H1 (cell line): ENCODE data around the gene EZH1. TPM values are rescaled to one million over a fixed set of nuclear protein-coding genes. Genes with fewer than 3 reads are reported as not detected.
"Not testable (repeated sequence)": the region's sequence is repeated elsewhere in the genome, so short reads cannot be mapped to it uniquely, and the experiment has no call there.

ENCODE experiments used
- CTCF ChIA-PET: fragments of 300-600 bp; sonication (Branson Sonifier 250); formaldehyde crosslinking; loops from one replicate; lab custom pipeline; 2021; ENCODE audit not compliant: partially characterized antibody; lab: Charles Lee
- POLR2A ChIA-PET: fragments of 300-600 bp; sonication (Branson Sonifier 250); formaldehyde crosslinking; loops from one replicate; lab custom pipeline; 2021; ENCODE audit warnings: inconsistent platforms; ENCODE audit not compliant: partially characterized antibody; lab: Charles Lee
- DNase-seq, 2 experiments: peaks; one replicate each; pipeline versions ENCODE4 v3.0.0 to v3.0.0-alpha.2; 2010 to 2022; ENCODE audit warnings: low spot score in 2 of 2, low read depth in 1 of 2, mixed read lengths in 1 of 2
- FAIRE-seq: peaks from 2 replicates; lab custom pipeline; 2011; peaks lifted over from hg19 to GRCh38; lab: Jason Lieb, UNC
- H2AFZ ChIP-seq: 2 replicates; pipeline ENCODE4 v1.8.1; 2012; ENCODE audit warnings: low read length, inconsistent platforms
- H2AK5ac ChIP-seq: 2 replicates; pipeline ENCODE4 v1.6.1; 2013; ENCODE audit warnings: low read depth, low read length
- H2BK120ac ChIP-seq: replicated peaks from 2 replicates; pipeline ENCODE3; 2013; ENCODE audit warnings: low read depth, low read length, inconsistent platforms
- H2BK12ac ChIP-seq: 2 replicates; pipeline ENCODE4 v1.6.1; 2013; ENCODE audit warnings: low read depth, low read length
- H2BK15ac ChIP-seq: 2 replicates; pipeline ENCODE4 v1.6.1; 2013; ENCODE audit warnings: low read length
- H2BK20ac ChIP-seq: 2 replicates; pipeline ENCODE4 v1.6.1; 2013; ENCODE audit warnings: low read length
- H2BK5ac ChIP-seq: 2 replicates; pipeline ENCODE4 v1.6.1; 2013; ENCODE audit warnings: low read depth, low read length
- H3K14ac ChIP-seq: 2 replicates; pipeline ENCODE4 v1.6.1; 2013; ENCODE audit warnings: inconsistent platforms; ENCODE audit not compliant: insufficient read length
- H3K18ac ChIP-seq: 2 replicates; pipeline ENCODE4 v1.6.1; 2013; ENCODE audit warnings: low read length; ENCODE audit errors: extremely low read depth
- H3K23ac ChIP-seq: 2 replicates; pipeline ENCODE4 v1.6.1; 2013; ENCODE audit warnings: inconsistent platforms; ENCODE audit not compliant: insufficient read length
- H3K23me2 ChIP-seq: 2 replicates; pipeline ENCODE4 v1.6.1; 2013; ENCODE audit warnings: low read depth, low read length
- H3K27ac ChIP-seq: 2 replicates; pipeline ENCODE4 v1.6.1; 2011; ENCODE audit warnings: low read depth, low read length, inconsistent platforms
- H3K27me3 ChIP-seq, 4 experiments: replicated peaks in 1 of 4; 1 replicate in 1 of 4; 2 replicates in 3 of 4; pipeline versions ENCODE4 v1.6.1 to v1.8.1; 2011 to 2013; ENCODE audit warnings: low read length in 3 of 4, mild to moderate bottlenecking in 3 of 4, inconsistent platforms in 2 of 4, mixed read lengths in 2 of 4, moderate library complexity in 1 of 4; ENCODE audit not compliant: control insufficient read depth in 3 of 4, insufficient read depth in 3 of 4; ENCODE audit errors: extremely low read depth in 1 of 4
- H3K36me3 ChIP-seq, 4 experiments: 2 replicates each; pipeline versions ENCODE4 v1.6.1 to v1.8.1; 2011 to 2013; ENCODE audit warnings: mild to moderate bottlenecking in 4 of 4, low read length in 3 of 4, moderate library complexity in 2 of 4, control low read depth in 1 of 4, inconsistent platforms in 1 of 4; ENCODE audit not compliant: insufficient read depth in 4 of 4, control insufficient read depth in 2 of 4
- H3K4ac ChIP-seq: replicated peaks from 2 replicates; pipeline ENCODE3; 2013; ENCODE audit warnings: low read length, low read depth, mixed read lengths, inconsistent platforms; ENCODE audit not compliant: insufficient read length
- H3K4me1 ChIP-seq, 4 experiments: replicated peaks in 1 of 4; 1 replicate in 1 of 4; 2 replicates in 3 of 4; pipeline versions ENCODE4 v1.6.1 to v1.8.1; 2011 to 2013; ENCODE audit warnings: low read length in 3 of 4, inconsistent platforms in 2 of 4, mixed read lengths in 1 of 4; ENCODE audit not compliant: insufficient read depth in 4 of 4, control insufficient read depth in 3 of 4
- H3K4me2 ChIP-seq, 2 experiments: 2 replicates each; pipeline versions ENCODE4 v1.6.1 to v1.8.1; 2011 to 2013; ENCODE audit warnings: low read depth in 2 of 2, low read length in 2 of 2, control low read depth in 1 of 2, inconsistent platforms in 1 of 2, mild to moderate bottlenecking in 1 of 2; ENCODE audit not compliant: insufficient read depth in 1 of 2
- H3K4me3 ChIP-seq, 4 experiments: fragments of 200-600, 300-600 bp in 1 of 4; sonication (generic), shearing (Covaris generic), sonication (Bioruptor Twin) in 1 of 4; 2 replicates each; pipeline versions ENCODE4 v1.5.1 to v1.8.1; 2011 to 2016; ENCODE audit warnings: low read length in 4 of 4, low read depth in 3 of 4, control low read depth in 2 of 4, inconsistent platforms in 2 of 4, mild to moderate bottlenecking in 2 of 4, mixed read lengths in 1 of 4, moderate library complexity in 1 of 4; ENCODE audit not compliant: insufficient read depth in 2 of 4; ENCODE audit errors: extremely low read depth in 1 of 4
- H3K56ac ChIP-seq: replicated peaks from 2 replicates; pipeline ENCODE3; 2013; ENCODE audit warnings: low read depth, mild to moderate bottlenecking, mixed read lengths, low read length, inconsistent platforms; ENCODE audit not compliant: insufficient read length
- H3K79me1 ChIP-seq: 2 replicates; pipeline ENCODE4 v1.6.1; 2013; ENCODE audit warnings: low read depth, low read length, control low read depth
- H3K79me2 ChIP-seq, 2 experiments: 2 replicates each; pipeline versions ENCODE4 v1.6.1 to v1.8.1; 2012 to 2013; ENCODE audit warnings: low read length in 2 of 2, mild to moderate bottlenecking in 2 of 2, inconsistent platforms in 1 of 2; ENCODE audit not compliant: insufficient read depth in 2 of 2, control insufficient read depth in 1 of 2
- H3K9ac ChIP-seq, 4 experiments: replicated peaks in 1 of 4; 1 replicate in 1 of 4; 2 replicates in 3 of 4; pipeline versions ENCODE4 v1.6.1 to v1.8.1; 2011 to 2013; ENCODE audit warnings: low read depth in 3 of 4, low read length in 3 of 4, control low read depth in 2 of 4, mild to moderate bottlenecking in 2 of 4, moderate library complexity in 2 of 4, inconsistent platforms in 1 of 4; ENCODE audit errors: extremely low read depth in 1 of 4
- H3K9me3 ChIP-seq, 2 experiments: 2 replicates each; pipeline versions ENCODE4 v1.6.1 to v1.8.1; 2012 to 2013; ENCODE audit warnings: mild to moderate bottlenecking in 2 of 2, moderate library complexity in 2 of 2, control low read depth in 1 of 2, inconsistent platforms in 1 of 2, low read depth in 1 of 2, low read length in 1 of 2, mixed read lengths in 1 of 2; ENCODE audit not compliant: insufficient read depth in 2 of 2
- H4K20me1 ChIP-seq, 2 experiments: replicated peaks in 1 of 2; 2 replicates each; pipeline versions ENCODE3 to v1.8.1; 2011 to 2013; ENCODE audit warnings: inconsistent platforms in 2 of 2, low read length in 2 of 2, mild to moderate bottlenecking in 1 of 2; ENCODE audit not compliant: insufficient read depth in 2 of 2, control insufficient read depth in 1 of 2
- H4K5ac ChIP-seq: 2 replicates; pipeline ENCODE4 v1.6.1; 2013; ENCODE audit warnings: low read length, low read depth, mixed read lengths, inconsistent platforms; ENCODE audit not compliant: insufficient read length
- H4K8ac ChIP-seq: 2 replicates; pipeline ENCODE4 v1.8.0; 2013; ENCODE audit warnings: mild to moderate bottlenecking, moderate library complexity, low read length, inconsistent platforms; ENCODE audit not compliant: insufficient read depth; ENCODE audit errors: extremely low read depth
- H4K91ac ChIP-seq: replicated peaks from 2 replicates; pipeline ENCODE3; 2013; ENCODE audit warnings: low read length, mixed read lengths, inconsistent platforms; ENCODE audit not compliant: insufficient read length
- WGBS, 2 experiments: shearing (Covaris generic) in 1 of 2; methylation state at CpG; one replicate each; pipeline versions ENCODE4 v1.1.6 to v1.1.7; 2013 to 2015; ENCODE audit warnings: low lambda C conversion rate in 2 of 2, mixed read lengths in 2 of 2, inconsistent platforms in 1 of 2, low coverage in 1 of 2, missing lambda C conversion rate in 1 of 2; ENCODE audit not compliant: insufficient replicate concordance in 2 of 2, insufficient coverage in 1 of 2, insufficient read length in 1 of 2; ENCODE audit errors: extremely low coverage in 1 of 2, missing lambda C conversion rate in 1 of 2; 5-methylcytosine and 5-hydroxymethylcytosine counted together
- polyA plus RNA-seq, 7 experiments: library from polyadenylated mRNA; depleted of rRNA in 3 of 7; stranded (reverse) in 5 of 7; unstranded in 2 of 7; fragments of >200 nt in 5 of 7; fragments of 200-250 nt in 2 of 7; gene quantifications; 1 replicate in 5 of 7; 2 replicates in 1 of 7; 4 replicates in 1 of 7; pipeline versions ENCODE4 v1.2.1 to v1.2.3, GENCODE V29; 2011 to 2013; ENCODE audit warnings: missing spikeins in 2 of 7, mixed read lengths in 2 of 7
- total RNA-seq: library from RNA; stranded (reverse); fragmentation: NEBNext Ultra II Directional; extraction: Animal tissue kit (Norgen Biotek cat#: 25700); gene quantifications from 2 replicates; pipeline ENCODE4 v1.2.1, GENCODE V29; 2021

EZH1 gene
- total and polyA plus RNA-seq, 2 of the 8 experiments (the other 6 are each of a cell fraction or from before 2014, with no cell fraction given) = 17.4 to 20.8 TPM

GRCh38 chr17:42666126-42666525, 78.7 kb downstream of the EZH1 start:
- not testable (repeated sequence) for H3K27me3 ChIP-seq, H2BK12ac ChIP-seq, H2BK120ac ChIP-seq, H4K5ac ChIP-seq, H4K8ac ChIP-seq, H3K4ac ChIP-seq, H3K9me3 ChIP-seq, H3K23ac ChIP-seq, H4K20me1 ChIP-seq, H2AFZ ChIP-seq, H4K91ac ChIP-seq, H3K79me2 ChIP-seq, H3K14ac ChIP-seq, DNase-seq, H3K9ac ChIP-seq, H3K18ac ChIP-seq, FAIRE-seq, H3K27ac ChIP-seq, H2AK5ac ChIP-seq, H2BK15ac ChIP-seq, H3K4me3 ChIP-seq, H3K56ac ChIP-seq, H3K4me2 ChIP-seq, H2BK20ac ChIP-seq, H3K79me1 ChIP-seq, H2BK5ac ChIP-seq
- peaks cover 10% of the 10 kb centered on the region for H3K23me2 ChIP-seq
- WGBS, 2 experiments = 86% methylated on average over 12 of the region's 16 CpGs; no CpG with 5 or more reads in 1 of the 2 experiments
- peaks cover 8 to 38% (median 17%) of the 10 kb centered on the region in 4 experiments; a peak in 6 of 8 replicates for H3K36me3 ChIP-seq
- ChIA-PET POLR2A (interaction anchor here (0.6 to 16.6 kb wide), 3 partner anchors 9 to 34 kb away, joined by 3 to 239 read pairs (median 3); partner anchors contain the start of genes CCR10 and PLEKHH3), CTCF (interaction anchor here (1.0 to 7.1 kb wide), 3 partner anchors 14 to 97 kb away, joined by 3 to 56 read pairs (median 3); partner anchors contain the start of gene CCR10)
- peaks cover 0 to 16% (median 12%) of the 10 kb centered on the region in 4 experiments; a peak in 6 of 7 replicates for H3K4me1 ChIP-seq
